Measurements from ENCODE around the gene CPNE4. TPM values are rescaled to one million over a fixed set of nuclear protein-coding genes. Genes with fewer than 3 reads are reported as not detected.

CPNE4 gene
- total RNA-seq, 4 donors from 2014 or later, result not detected

GRCh38 chr3:131544557-131544956 lies 490.3 kb downstream of the CPNE4 start:
- Histone ChIP-seq H3K4me1 (peaks cover 4 to 18% of the 10 kb centered on the region in 2 donors), H3K9me3 (no peaks in the 10 kb centered on the region), H3K27ac (peak overlapping the region in 2 of 4 donors; percentile 45 to 54), H3K4me3 (no peak overlapping the region), H3K27me3 (no peaks in the 10 kb centered on the region), H3K36me3 (no peaks in the 10 kb centered on the region)
- ATAC-seq (no peak), DNase-seq (no peak)
- intact Hi-C loops (cut with DNase I; ENCODE audit: low total_unique reads) (no loop called here), in situ Hi-C loops (cut with MboI; ENCODE audit: low sequenced_read_pairs in 4 of 4) (no loop called here)
- TF ChIP-seq POLR2A (IDR thresholded peaks at IDR 0.05), result no peak
- TF ChIP-seq, protein P1, sequence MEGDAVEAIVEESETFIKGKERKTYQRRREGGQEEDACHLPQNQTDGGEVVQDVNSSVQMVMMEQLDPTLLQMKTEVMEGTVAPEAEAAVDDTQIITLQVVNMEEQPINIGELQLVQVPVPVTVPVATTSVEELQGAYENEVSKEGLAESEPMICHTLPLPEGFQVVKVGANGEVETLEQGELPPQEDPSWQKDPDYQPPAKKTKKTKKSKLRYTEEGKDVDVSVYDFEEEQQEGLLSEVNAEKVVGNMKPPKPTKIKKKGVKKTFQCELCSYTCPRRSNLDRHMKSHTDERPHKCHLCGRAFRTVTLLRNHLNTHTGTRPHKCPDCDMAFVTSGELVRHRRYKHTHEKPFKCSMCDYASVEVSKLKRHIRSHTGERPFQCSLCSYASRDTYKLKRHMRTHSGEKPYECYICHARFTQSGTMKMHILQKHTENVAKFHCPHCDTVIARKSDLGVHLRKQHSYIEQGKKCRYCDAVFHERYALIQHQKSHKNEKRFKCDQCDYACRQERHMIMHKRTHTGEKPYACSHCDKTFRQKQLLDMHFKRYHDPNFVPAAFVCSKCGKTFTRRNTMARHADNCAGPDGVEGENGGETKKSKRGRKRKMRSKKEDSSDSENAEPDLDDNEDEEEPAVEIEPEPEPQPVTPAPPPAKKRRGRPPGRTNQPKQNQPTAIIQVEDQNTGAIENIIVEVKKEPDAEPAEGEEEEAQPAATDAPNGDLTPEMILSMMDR (IDR thresholded peaks at IDR 0.05 in 4 of 5, conservative IDR thresholded peaks at IDR 0.05 in 1 of 5), result no peak

- no peaks in the 10 kb centered on the region for H3K36me3 ChIP-seq
- no peaks in the 10 kb centered on the region for H3K27me3 ChIP-seq
- H3K27ac ChIP-seq, result peak overlapping the region in 2 of 4 donors; percentile 45 to 54
- ATAC-seq (peak; percentile 93 to 95), DNase-seq (peak; percentile 20 to 82)
- H3K4me3 ChIP-seq, result no peak overlapping the region
- no peaks in the 10 kb centered on the region for H3K9me3 ChIP-seq
- intact Hi-C loops (cut with DNase I; ENCODE audit: low total_unique reads), result no loop called here
- H3K4me1 ChIP-seq, result peaks cover 4 to 18% of the 10 kb centered on the region in 2 donors
- TF ChIP-seq POLR2A (IDR thresholded peaks at IDR 0.05), result no peak
- TF ChIP-seq, protein P1 (IDR thresholded peaks at IDR 0.05 in 4 of 5, conservative IDR thresholded peaks at IDR 0.05 in 1 of 5), result no peak
- in situ Hi-C loops (cut with MboI; ENCODE audit: low sequenced_read_pairs in 4 of 4), result no loop called here
Measured at GRCh38 chr3:131543714-131544113, 491.1 kb downstream of the CPNE4 start.

GRCh38 chr3:131541288-131541687 lies 493.5 kb downstream of the CPNE4 start:
- Histone ChIP-seq H3K4me1 (peaks cover 4 to 18% of the 10 kb centered on the region in 2 donors), H3K4me3 (no peak overlapping the region), H3K27ac (no peak overlapping the region), H3K36me3 (no peaks in the 10 kb centered on the region), H3K9me3 (no peaks in the 10 kb centered on the region), H3K27me3 (no peaks in the 10 kb centered on the region)
- in situ Hi-C loops (cut with MboI; ENCODE audit: low sequenced_read_pairs in 4 of 4) (no loop called here), intact Hi-C loops (cut with DNase I; ENCODE audit: low total_unique reads) (no loop called here)
- DNase-seq (no peak), ATAC-seq (no peak)
- no peak for TF ChIP-seq POLR2A (IDR thresholded peaks at IDR 0.05)
- TF ChIP-seq, protein P1 (IDR thresholded peaks at IDR 0.05 in 4 of 5, conservative IDR thresholded peaks at IDR 0.05 in 1 of 5), result no peak

DNA sequence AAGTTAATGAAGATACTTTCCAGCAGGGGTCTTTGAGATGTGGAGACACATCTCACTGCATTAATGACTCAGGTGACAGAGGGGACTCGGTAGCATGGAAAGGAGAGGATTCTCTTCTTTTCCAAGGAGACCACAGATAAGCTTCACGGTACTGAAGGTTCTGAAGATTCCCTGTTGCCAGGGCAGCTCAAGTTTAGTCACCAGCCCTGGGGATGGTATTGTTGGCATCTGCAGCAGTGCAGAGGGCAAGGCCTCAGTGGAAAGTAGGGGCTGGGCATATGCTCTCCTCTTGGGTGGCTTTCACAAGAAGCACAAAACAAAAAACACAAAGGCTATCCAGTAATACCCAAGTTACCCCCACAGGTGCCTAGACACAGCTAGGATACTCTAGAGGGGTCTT lies 494.0 kb downstream of the CPNE4 start:
- no peak overlapping the region for H3K27ac ChIP-seq
- intact Hi-C loops (cut with DNase I; ENCODE audit: low total_unique reads) (no loop called here), in situ Hi-C loops (cut with MboI; ENCODE audit: low sequenced_read_pairs in 4 of 4) (no loop called here)

More for the DNA sequence above, 494.0 kb downstream of the CPNE4 start:
- TF ChIP-seq POLR2A (IDR thresholded peaks at IDR 0.05), result no peak
- TF ChIP-seq, protein P1 (IDR thresholded peaks at IDR 0.05 in 4 of 5, conservative IDR thresholded peaks at IDR 0.05 in 1 of 5), result no peak
- ATAC-seq (no peak), DNase-seq (no peak)
- Histone ChIP-seq H3K4me3 (no peak overlapping the region), H3K27me3 (no peaks in the 10 kb centered on the region), H3K36me3 (no peaks in the 10 kb centered on the region), H3K4me1 (peaks cover 4 to 16% of the 10 kb centered on the region in 2 donors), H3K9me3 (no peaks in the 10 kb centered on the region)
